Keratinocyte (primary cell): ENCODE data around the gene GLI2. TPM values are rescaled to one million over a fixed set of nuclear protein-coding genes. Genes with fewer than 3 reads are reported as not detected.

ENCODE experiments used
- DNase-seq: peaks from one replicate; pipeline ENCODE4 v3.0.0-alpha.2; 2011; ENCODE audit warnings: low read depth, missing footprints, low spot score
- FAIRE-seq: peaks from 2 replicates; lab custom pipeline; 2011; peaks lifted over from hg19 to GRCh38; lab: Jason Lieb, UNC
- H2AFZ ChIP-seq: 2 replicates; pipeline ENCODE4 v1.6.0; 2012; ENCODE audit warnings: low read length, control low read depth, inconsistent platforms; ENCODE audit not compliant: control insufficient read depth
- H3K27ac ChIP-seq: 2 replicates; pipeline ENCODE4 v1.5.1; 2011; ENCODE audit warnings: low read length; ENCODE audit not compliant: control insufficient read depth, insufficient read depth
- H3K27me3 ChIP-seq: 3 replicates; pipeline ENCODE4 v1.6.0; 2011; ENCODE audit warnings: low read length; ENCODE audit not compliant: control insufficient read depth, insufficient read depth; ENCODE audit errors: extremely low read depth
- H3K36me3 ChIP-seq, 2 experiments: 2 replicates in 1 of 2; 3 replicates in 1 of 2; pipeline ENCODE4 v1.5.1; 2011; ENCODE audit warnings: low read length in 2 of 2, mild to moderate bottlenecking in 1 of 2; ENCODE audit not compliant: control insufficient read depth in 2 of 2, insufficient read depth in 2 of 2; ENCODE audit errors: extremely low read depth in 1 of 2
- H3K4me1 ChIP-seq: 3 replicates; pipeline ENCODE4 v1.5.1; 2011; ENCODE audit warnings: low read length; ENCODE audit not compliant: control insufficient read depth, insufficient read depth; ENCODE audit errors: extremely low read depth
- H3K4me2 ChIP-seq: 3 replicates; pipeline ENCODE4 v1.6.0; 2011; ENCODE audit warnings: low read depth, low read length; ENCODE audit not compliant: control insufficient read depth, insufficient read depth; ENCODE audit errors: extremely low read depth
- H3K4me3 ChIP-seq, 3 experiments: fragments of 200-600 bp in 1 of 3; sonication (generic) in 1 of 3; 2 replicates in 2 of 3; 3 replicates in 1 of 3; pipeline ENCODE4 v1.5.1; 2011 to 2016; ENCODE audit warnings: low read length in 3 of 3, mild to moderate bottlenecking in 3 of 3, control low read depth in 2 of 3, inconsistent platforms in 1 of 3, low read depth in 1 of 3, mixed read lengths in 1 of 3, mixed run types in 1 of 3, moderate library complexity in 1 of 3; ENCODE audit not compliant: control insufficient read depth in 2 of 3, insufficient read depth in 2 of 3; ENCODE audit errors: extremely low read depth in 1 of 3
- H3K79me2 ChIP-seq: 2 replicates; pipeline ENCODE4 v1.6.0; 2012; ENCODE audit warnings: low read length; ENCODE audit not compliant: control insufficient read depth, insufficient read depth
- H3K9ac ChIP-seq: 3 replicates; pipeline ENCODE4 v1.6.0; 2011; ENCODE audit warnings: low read length; ENCODE audit not compliant: control insufficient read depth, insufficient read depth; ENCODE audit errors: extremely low read depth
- H3K9me1 ChIP-seq: 3 replicates; pipeline ENCODE4 v1.6.0; 2011; ENCODE audit warnings: low read length; ENCODE audit not compliant: control insufficient read depth, insufficient read depth; ENCODE audit errors: extremely low read depth
- H3K9me3 ChIP-seq: 2 replicates; pipeline ENCODE4 v1.5.1; 2012; ENCODE audit warnings: low read depth, low read length; ENCODE audit not compliant: control insufficient read depth
- H4K20me1 ChIP-seq: 3 replicates; pipeline ENCODE4 v1.6.0; 2011; ENCODE audit warnings: low read length; ENCODE audit not compliant: control insufficient read depth, insufficient read depth; ENCODE audit errors: extremely low read depth
- EZH2 ChIP-seq: IDR thresholded peaks from one replicate; pipeline ENCODE4 v1.6.1; 2012; ENCODE audit warnings: inconsistent platforms, mild to moderate bottlenecking, low read length, moderate library complexity
- dilution Hi-C: fragments of 300-500 bp; cut with MboI; formaldehyde crosslinking; loops from one replicate; pipeline ENCODE4 v1.7.0; 2020; ENCODE audit warnings: low sequenced_read_pairs; ENCODE audit not compliant: extremely low pct_ligation_motif_present
- polyA plus RNA-seq, 5 experiments: library from polyadenylated mRNA; depleted of rRNA in 3 of 5; stranded (reverse) in 3 of 5; stranded (forward) in 1 of 5; unstranded in 1 of 5; fragments of >200 nt; gene quantifications; 1 replicate in 1 of 5; 2 replicates in 3 of 5; 3 replicates in 1 of 5; pipeline versions ENCODE4 v1.2.1 to v1.2.3, GENCODE V29; 2011 to 2012; ENCODE audit warnings: missing spikeins in 2 of 5, low read depth in 1 of 5, low replicate concordance in 1 of 5
- TF ChIP-seq, protein P1 (sequence below), 3 experiments: IDR thresholded peaks in 1 of 3; conservative IDR thresholded peaks in 1 of 3; optimal IDR thresholded peaks in 1 of 3; 2 replicates in 2 of 3; 3 replicates in 1 of 3; pipeline versions ENCODE3 to v1.5.1; 2011; ENCODE audit warnings: low read length in 3 of 3, mild to moderate bottlenecking in 3 of 3, moderate library complexity in 2 of 3, control low read depth in 1 of 3, inconsistent platforms in 1 of 3; ENCODE audit not compliant: insufficient read depth in 2 of 3; ENCODE audit errors: extremely low read depth in 1 of 3

The GLI2 gene
- polyA plus RNA-seq, 1 donor (not counting 4 experiments of a cell fraction or from before 2014, with no cell fraction given) = 0.04 TPM

DNA sequence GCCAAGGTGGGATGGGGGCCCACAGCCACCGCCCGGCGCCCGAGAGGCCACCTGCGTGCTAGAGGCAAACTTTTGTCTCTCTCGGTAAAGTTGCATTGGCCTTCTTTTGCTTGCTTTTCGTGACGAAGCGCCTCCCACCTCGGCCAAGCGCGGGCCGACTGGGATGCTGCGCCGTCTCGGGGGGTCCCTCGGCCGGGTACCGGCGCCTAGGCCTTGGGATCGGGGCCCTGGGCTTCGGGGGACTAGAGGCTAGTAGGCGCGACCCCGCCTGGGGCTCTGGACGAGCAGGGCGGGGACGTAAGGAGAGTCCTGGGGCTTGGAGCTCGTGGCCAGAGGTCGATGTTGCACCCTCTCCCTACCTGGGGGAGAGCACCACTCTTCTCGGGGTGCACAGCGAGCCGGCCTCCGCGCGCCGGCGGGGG lies 545 bp downstream of the GLI2 start:
- peaks cover 48% of the 10 kb centered on the region for H3K27me3 ChIP-seq
- no peak for DNase-seq

DNA sequence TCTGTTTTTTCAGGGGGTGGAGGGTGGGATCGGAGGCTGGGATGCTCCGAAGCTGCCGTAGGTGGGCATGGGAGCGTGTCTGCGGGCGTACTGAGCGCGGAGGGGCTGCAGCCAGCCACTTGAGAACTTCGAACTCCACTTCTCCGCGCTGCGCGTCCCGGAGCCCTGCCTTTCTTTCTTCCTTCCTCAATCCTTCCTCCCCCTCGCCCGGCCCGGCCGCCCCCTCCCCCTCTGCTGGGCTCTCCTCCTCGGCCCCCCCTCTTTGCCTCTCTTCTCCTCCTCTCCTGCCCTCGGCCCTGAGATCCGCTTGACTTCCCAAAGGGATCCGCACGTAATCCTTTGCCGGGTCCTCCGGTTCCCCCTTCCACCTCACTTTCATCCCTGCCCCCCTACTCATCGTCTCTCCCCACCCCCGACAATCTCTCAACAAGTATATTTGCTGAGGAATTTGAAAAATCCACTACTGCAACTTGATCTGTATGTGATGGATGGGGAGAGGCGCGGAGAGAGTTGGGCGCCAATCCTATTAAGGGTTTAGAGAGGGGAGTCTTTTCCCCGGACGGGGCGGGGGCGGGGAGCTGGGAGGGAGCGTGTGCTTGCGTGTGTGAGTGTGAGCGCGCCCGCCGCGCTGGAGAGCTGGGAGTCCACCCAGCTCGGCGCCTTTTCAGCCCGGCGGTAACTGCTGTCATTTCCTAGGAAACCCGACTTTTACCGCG lies 1.1 kb downstream of the GLI2 start:
- peak overlapping the region; percentile 85 for H3K4me2 ChIP-seq
- peak overlapping the region; percentile 62 for H2AFZ ChIP-seq
- no peaks in the 10 kb centered on the region for H3K36me3 ChIP-seq
- peak overlapping the region; percentile 31 to 67 (median 60) for H3K4me3 ChIP-seq
- dilution Hi-C loops = no loop called here
- DNase-seq (no peak), FAIRE-seq (no peak)
- H3K27me3 ChIP-seq = peaks cover 52% of the 10 kb centered on the region
- TF ChIP-seq, protein P1, sequence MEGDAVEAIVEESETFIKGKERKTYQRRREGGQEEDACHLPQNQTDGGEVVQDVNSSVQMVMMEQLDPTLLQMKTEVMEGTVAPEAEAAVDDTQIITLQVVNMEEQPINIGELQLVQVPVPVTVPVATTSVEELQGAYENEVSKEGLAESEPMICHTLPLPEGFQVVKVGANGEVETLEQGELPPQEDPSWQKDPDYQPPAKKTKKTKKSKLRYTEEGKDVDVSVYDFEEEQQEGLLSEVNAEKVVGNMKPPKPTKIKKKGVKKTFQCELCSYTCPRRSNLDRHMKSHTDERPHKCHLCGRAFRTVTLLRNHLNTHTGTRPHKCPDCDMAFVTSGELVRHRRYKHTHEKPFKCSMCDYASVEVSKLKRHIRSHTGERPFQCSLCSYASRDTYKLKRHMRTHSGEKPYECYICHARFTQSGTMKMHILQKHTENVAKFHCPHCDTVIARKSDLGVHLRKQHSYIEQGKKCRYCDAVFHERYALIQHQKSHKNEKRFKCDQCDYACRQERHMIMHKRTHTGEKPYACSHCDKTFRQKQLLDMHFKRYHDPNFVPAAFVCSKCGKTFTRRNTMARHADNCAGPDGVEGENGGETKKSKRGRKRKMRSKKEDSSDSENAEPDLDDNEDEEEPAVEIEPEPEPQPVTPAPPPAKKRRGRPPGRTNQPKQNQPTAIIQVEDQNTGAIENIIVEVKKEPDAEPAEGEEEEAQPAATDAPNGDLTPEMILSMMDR (optimal IDR thresholded peaks at IDR 0.05 in 1 of 3, IDR thresholded peaks at IDR 0.05 in 1 of 3, conservative IDR thresholded peaks at IDR 0.05 in 1 of 3; ENCODE audit: extremely low read depth in 1 of 3, insufficient read depth in 2 of 3, low read length in 3 of 3) = no peak
- TF ChIP-seq EZH2 = no peak
- H3K9ac ChIP-seq = no peak overlapping the region
- H3K4me1 ChIP-seq = peaks cover 11% of the 10 kb centered on the region
- no peak overlapping the region for H3K27ac ChIP-seq
- no peaks in the 10 kb centered on the region for H3K9me1 ChIP-seq
- H3K9me3 ChIP-seq = no peaks in the 10 kb centered on the region
- H3K79me2 ChIP-seq = no peaks in the 10 kb centered on the region
- no peaks in the 10 kb centered on the region for H4K20me1 ChIP-seq

More for the DNA sequence above, 545 bp downstream of the GLI2 start:
- Histone ChIP-seq H4K20me1 (no peaks in the 10 kb centered on the region), H3K4me3 (peak overlapping the region; percentile 31 to 67 (median 60)), H3K4me1 (peaks cover 11% of the 10 kb centered on the region), H3K9ac (no peak overlapping the region), H3K79me2 (no peaks in the 10 kb centered on the region), H3K9me1 (no peaks in the 10 kb centered on the region), H3K27ac (no peak overlapping the region), H3K9me3 (no peaks in the 10 kb centered on the region), H2AFZ (peak overlapping the region; percentile 62), H3K4me2 (peak overlapping the region; percentile 85), H3K36me3 (no peaks in the 10 kb centered on the region)
- dilution Hi-C loops = no loop called here
- FAIRE-seq = no peak
- peak; percentile 43 for TF ChIP-seq EZH2
- TF ChIP-seq, protein P1 (optimal IDR thresholded peaks at IDR 0.05 in 1 of 3, IDR thresholded peaks at IDR 0.05 in 1 of 3, conservative IDR thresholded peaks at IDR 0.05 in 1 of 3; ENCODE audit: extremely low read depth in 1 of 3, insufficient read depth in 2 of 3, low read length in 3 of 3) = no peak
